Spleen (tissue), 11 donors: ENCODE results near the gene GSE1. TPM values are rescaled to one million over a fixed set of nuclear protein-coding genes. Genes with fewer than 3 reads are reported as not detected.

Experiments
- DNase-seq: peaks from one replicate; pipeline ENCODE4 v3.0.0-alpha.2; 2020
- H3K27ac ChIP-seq, 8 donors: fragments of 200-600 bp; sonication (generic) in 7 of 8; 1 replicate in 4 of 8; 2 replicates in 4 of 8; pipeline versions ENCODE4 v1.5.0 to v1.8.0; 2016 to 2021; ENCODE audit warnings: inconsistent platforms in 4 of 8, mild to moderate bottlenecking in 4 of 8, moderate library complexity in 1 of 8
- H3K27me3 ChIP-seq, 7 donors: fragments of 200-600 bp; sonication (generic) in 6 of 7; replicated peaks in 1 of 7; 1 replicate in 4 of 7; 2 replicates in 3 of 7; pipeline versions ENCODE4 v1.5.0 to v1.8.0; 2016 to 2021; ENCODE audit warnings: inconsistent platforms in 3 of 7, mild to moderate bottlenecking in 1 of 7
- H3K36me3 ChIP-seq, 6 donors: fragments of 200-600 bp; sonication (generic) in 5 of 6; 1 replicate in 4 of 6; 2 replicates in 2 of 6; pipeline versions ENCODE4 v1.5.0 to v1.8.0; 2016 to 2021; ENCODE audit warnings: inconsistent platforms in 2 of 6
- H3K4me1 ChIP-seq, 6 donors: fragments of 200-600 bp; sonication (generic) in 5 of 6; 1 replicate in 3 of 6; 2 replicates in 3 of 6; pipeline versions ENCODE4 v1.5.0 to v1.8.0; 2016 to 2021; ENCODE audit warnings: inconsistent platforms in 3 of 6
- H3K4me3 ChIP-seq, 8 donors: fragments of 200-600 bp; sonication (generic) in 7 of 8; 1 replicate in 4 of 8; 2 replicates in 4 of 8; pipeline versions ENCODE4 v1.5.0 to v1.8.0; 2016 to 2021; ENCODE audit warnings: inconsistent platforms in 4 of 8, mild to moderate bottlenecking in 4 of 8, moderate library complexity in 2 of 8
- H3K9me3 ChIP-seq, 8 donors: fragments of 200-600 bp; sonication (generic) in 7 of 8; 1 replicate in 4 of 8; 2 replicates in 4 of 8; pipeline versions ENCODE4 v1.5.0 to v1.8.0; 2016 to 2021; ENCODE audit warnings: inconsistent platforms in 4 of 8
- CTCF ChIP-seq, 11 experiments: fragments of 200-600 bp in 7 of 11; fragments of 450-650 bp in 4 of 11; sonication (generic) in 4 of 11; IDR thresholded peaks in 8 of 11; conservative IDR thresholded peaks in 3 of 11; 1 replicate in 7 of 11; 2 replicates in 4 of 11; pipeline versions ENCODE4 v1.4.0 to v1.8.0; 2016 to 2021; ENCODE audit warnings: antibody characterized with exemption in 11 of 11, inconsistent platforms in 4 of 11, mild to moderate bottlenecking in 1 of 11
- POLR2A ChIP-seq, 3 donors: fragments of 450-650 bp; IDR thresholded peaks; one replicate each; pipeline ENCODE4 v1.5.1; 2017; ENCODE audit warnings: antibody characterized with exemption in 3 of 3, mild to moderate bottlenecking in 1 of 3
- POLR2AphosphoS5 ChIP-seq, 3 donors: sonication (generic); formaldehyde crosslinking; IDR thresholded peaks; one replicate each; pipeline ENCODE4 v1.5.1; 2017; ENCODE audit warnings: antibody characterized with exemption in 3 of 3
- WGBS, 5 donors: extraction: QIAGEN DNeasy Blood & Tissue Kit in 3 of 5; methylation state at CpG; one replicate each; pipeline versions ENCODE4 v1.1.5 to v1.1.7; 2013 to 2018; 5-methylcytosine and 5-hydroxymethylcytosine counted together
- intact Hi-C: fragments of 100-400 bp; cut with DNase I; formaldehyde crosslinking; loops from one replicate; pipeline ENCODE4 v1.15.0; 2023; ENCODE audit warnings: low total_unique reads
- polyA plus RNA-seq, 3 donors: library from polyadenylated mRNA; stranded (reverse); fragments of 200-250 nt; gene quantifications; one replicate each; pipeline ENCODE4 v1.2.1, GENCODE V29; 2013
- total RNA-seq, 7 donors: library from RNA; depleted of rRNA in 3 of 7; stranded (reverse); fragments of >200 nt in 3 of 7; fragmentation: NEBNext Ultra II Directional in 4 of 7; extraction: Animal tissue kit (Norgen Biotek cat#: 25700) in 4 of 7; gene quantifications; one replicate each; pipeline versions ENCODE4 v1.1.0 to v1.2.1, GENCODE V29; 2016 to 2021
- donor health status: healthy with polysubstance abuse.
- donor health status: DM: no; HTN: no; CAD: no; lungs with moderate emphysema.
- donor health status: DM: no; HTN: no; CAD: no.
- donor health status: Bipolar disorder and iron deficiency.
- donor health status: healthy.
- donor health status: DM: no; HTN: no; CAD: no.
- donor health status: DM: yes; HTN: yes; CAD: no.

The GSE1 gene
- total and polyA plus RNA-seq, 10 donors, result 7.4 to 121 (median 86.3) TPM

GRCh38 chr16:85594273-85594977, 18.7 kb upstream of the GSE1 start:
- Histone ChIP-seq H3K27ac (no peak overlapping the region), H3K9me3 (no peaks in the 10 kb centered on the region), H3K36me3 (peaks cover 0 to 28% (median 0%) of the 10 kb centered on the region in 6 donors), H3K4me1 (peaks cover 0 to 80% (median 22%) of the 10 kb centered on the region in 6 donors), H3K4me3 (no peak overlapping the region), H3K27me3 (no peaks in the 10 kb centered on the region)
- intact Hi-C loops, result no loop called here
- TF ChIP-seq POLR2AphosphoS5 (IDR thresholded peaks at IDR 0.05) (peak in 1 of 3 donors; percentile 40), POLR2A (IDR thresholded peaks at IDR 0.05) (no peak)
- WGBS, 5 donors, result 85 to 90% (median 88%) methylated on average over 21 to 24 of the region's 24 CpGs
- no peak for DNase-seq

- TF ChIP-seq POLR2AphosphoS5 (IDR thresholded peaks at IDR 0.05) (no peak), POLR2A (IDR thresholded peaks at IDR 0.05) (no peak)
- intact Hi-C loops, result no loop called here
- Histone ChIP-seq H3K4me3 (no peak overlapping the region), H3K36me3 (peaks cover 0 to 28% (median 0%) of the 10 kb centered on the region in 6 donors), H3K9me3 (no peaks in the 10 kb centered on the region), H3K27me3 (no peaks in the 10 kb centered on the region), H3K4me1 (peaks cover 0 to 86% (median 28%) of the 10 kb centered on the region in 6 donors), H3K27ac (no peak overlapping the region)
- no peak for DNase-seq
- WGBS, 5 donors, result 66 to 82% (median 73%) methylated on average over 11 of the region's 11 CpGs
These were observed 18.0 kb upstream of the GSE1 start for GRCh38 chr16:85594978-85595661.

GRCh38 chr16:85595812-85596502, 17.2 kb upstream of the GSE1 start:
- no peak overlapping the region for H3K4me3 ChIP-seq
- TF ChIP-seq POLR2A (IDR thresholded peaks at IDR 0.05), result no peak
- TF ChIP-seq POLR2AphosphoS5 (IDR thresholded peaks at IDR 0.05), result no peak
- no peak for TF ChIP-seq CTCF (IDR thresholded peaks at IDR 0.05 in 8 of 11, conservative IDR thresholded peaks at IDR 0.05 in 3 of 11)
- DNase-seq, result no peak
- peaks cover 0 to 28% (median 0%) of the 10 kb centered on the region in 6 donors for H3K36me3 ChIP-seq
- no peaks in the 10 kb centered on the region for H3K27me3 ChIP-seq
- no peak overlapping the region for H3K27ac ChIP-seq
- intact Hi-C loops, result no loop called here
- WGBS, 5 donors, result 76 to 89% (median 81%) methylated on average over 18 of the region's 18 CpGs
- H3K9me3 ChIP-seq, result no peaks in the 10 kb centered on the region
- H3K4me1 ChIP-seq, result peaks cover 0 to 87% (median 32%) of the 10 kb centered on the region in 6 donors

- Histone ChIP-seq H3K27me3 (no peaks in the 10 kb centered on the region), H3K9me3 (no peaks in the 10 kb centered on the region), H3K27ac (no peak overlapping the region), H3K4me3 (no peak overlapping the region), H3K36me3 (peaks cover 0 to 28% (median 0%) of the 10 kb centered on the region in 6 donors), H3K4me1 (peaks cover 9 to 93% (median 44%) of the 10 kb centered on the region in 6 donors)
- 82 to 95% (median 91%) methylated on average over 8 of the region's 8 CpGs for WGBS, 5 donors
- DNase-seq, result no peak
- TF ChIP-seq POLR2AphosphoS5 (IDR thresholded peaks at IDR 0.05) (peak in 1 of 3 donors; percentile 18), POLR2A (IDR thresholded peaks at IDR 0.05) (no peak)
- intact Hi-C loops, result no loop called here
These were observed 15.0 kb upstream of the GSE1 start for GRCh38 chr16:85598141-85598540.

- DNase-seq, result no peak
- Histone ChIP-seq H3K4me1 (peaks cover 14 to 89% (median 44%) of the 10 kb centered on the region in 6 donors), H3K36me3 (peaks cover 0 to 19% (median 0%) of the 10 kb centered on the region in 6 donors), H3K9me3 (no peaks in the 10 kb centered on the region), H3K4me3 (no peak overlapping the region), H3K27ac (peak overlapping the region in 1 of 8 donors; percentile 30), H3K27me3 (no peaks in the 10 kb centered on the region)
- 64 to 76% (median 72%) methylated on average over 9 to 10 of the region's 10 CpGs for WGBS, 5 donors
- TF ChIP-seq CTCF (IDR thresholded peaks at IDR 0.05 in 8 of 11, conservative IDR thresholded peaks at IDR 0.05 in 3 of 11), result no peak
- no peak for TF ChIP-seq POLR2AphosphoS5 (IDR thresholded peaks at IDR 0.05)
- no peak for TF ChIP-seq POLR2A (IDR thresholded peaks at IDR 0.05)
- intact Hi-C loops, result no loop called here
These were observed 13.0 kb upstream of the GSE1 start for GRCh38 chr16:85600078-85600477.
